WTC11 (cell line): Measurements from ENCODE around the gene TMEM63B. TPM values are rescaled to one million over a fixed set of nuclear protein-coding genes. Genes with fewer than 3 reads are reported as not detected.

Experiments used
- ATAC-seq: fragments of 200-7000 bp; cut with Tn5 transposase; 2 replicates; pipeline ENCODE4 v1.10.0; 2021; ENCODE audit warnings: mild to moderate bottlenecking, moderate library complexity
- CTCF ChIA-PET: fragments of 300-600 bp; sonication (Branson Sonifier 250); formaldehyde crosslinking; loops from one replicate; lab custom pipeline; 2021; ENCODE audit warnings: antibody characterized with exemption; lab: Charles Lee
- POLR2A ChIA-PET: fragments of 350-600 bp; sonication (Branson Sonifier 250); formaldehyde crosslinking; loops from one replicate; lab custom pipeline; 2021; ENCODE audit warnings: antibody characterized with exemption; lab: Charles Lee
- DNase-seq: peaks from one replicate; pipeline ENCODE4 v3.0.0; 2021; ENCODE audit warnings: low spot score
- H3K27ac Mint-ChIP-seq: 2 replicates; pipeline ENCODE4 v1.8.0; 2021; ENCODE audit warnings: mixed read lengths
- H3K27me3 Mint-ChIP-seq: 2 replicates; pipeline ENCODE4 v1.8.0; 2021; ENCODE audit warnings: low read depth, mild to moderate bottlenecking, moderate library complexity, mixed read lengths
- H3K36me3 Mint-ChIP-seq: 2 replicates; pipeline ENCODE4 v1.8.0; 2021; ENCODE audit warnings: mixed read lengths
- H3K4me1 Mint-ChIP-seq: 2 replicates; pipeline ENCODE4 v1.8.0; 2022; ENCODE audit warnings: mixed read lengths
- H3K4me3 Mint-ChIP-seq: 2 replicates; pipeline ENCODE4 v1.8.0; 2021; ENCODE audit warnings: mild to moderate bottlenecking, moderate library complexity, mixed read lengths
- H3K9me3 Mint-ChIP-seq: 2 replicates; pipeline ENCODE4 v1.8.0; 2021; ENCODE audit warnings: mixed read lengths
- ATF1 ChIP-seq: sonication (generic); formaldehyde crosslinking; IDR thresholded peaks from 2 replicates; pipeline ENCODE4 v1.8.1; 2023; ENCODE audit warnings: mild to moderate bottlenecking, moderate library complexity, missing genetic modification reagents
- ESRRA ChIP-seq: sonication (generic); formaldehyde crosslinking; IDR thresholded peaks from 2 replicates; pipeline ENCODE4 v1.8.1; 2022; ENCODE audit warnings: mild to moderate bottlenecking, missing genetic modification reagents, borderline replicate concordance
- ETV6 ChIP-seq: sonication (generic); formaldehyde crosslinking; IDR thresholded peaks from 2 replicates; pipeline ENCODE4 v1.8.1; 2022; ENCODE audit warnings: mild to moderate bottlenecking, missing genetic modification reagents
- GTF2I ChIP-seq: fragments of 250-450 bp; sonication (Bioruptor Pico); conservative IDR thresholded peaks from 2 replicates; pipeline ENCODE4 v1.4.0; 2021; ENCODE audit warnings: mild to moderate bottlenecking
- IRF2 ChIP-seq: sonication (generic); formaldehyde crosslinking; IDR thresholded peaks from 2 replicates; pipeline ENCODE4 v1.8.0; 2022; ENCODE audit warnings: low read depth, missing genetic modification reagents, borderline replicate concordance
- NFATC4 ChIP-seq: fragments of 250-450 bp; sonication (Bioruptor Pico); IDR thresholded peaks from 2 replicates; pipeline ENCODE4 v1.9.0; 2021; ENCODE audit warnings: mild to moderate bottlenecking
- SMAD3 ChIP-seq: sonication (generic); formaldehyde crosslinking; IDR thresholded peaks from 2 replicates; pipeline ENCODE4 v1.8.0; 2022; ENCODE audit warnings: missing genetic modification reagents, mild to moderate bottlenecking, borderline replicate concordance
- SOX15 ChIP-seq: fragments of 250-450 bp; sonication (Bioruptor Pico); IDR thresholded peaks from 2 replicates; pipeline ENCODE4 v1.9.0; 2021; ENCODE audit warnings: mild to moderate bottlenecking
- TCF7 ChIP-seq: sonication (generic); formaldehyde crosslinking; IDR thresholded peaks from 2 replicates; pipeline ENCODE4 v1.8.0; 2022; ENCODE audit warnings: mild to moderate bottlenecking, low read depth, missing genetic modification reagents, moderate library complexity
- ZNF423 ChIP-seq: fragments of 250-450 bp; sonication (Bioruptor Pico); IDR thresholded peaks from 2 replicates; pipeline ENCODE4 v2.1.2; 2022; ENCODE audit warnings: mild to moderate bottlenecking, moderate library complexity
- total RNA-seq: library from RNA; stranded (reverse); gene quantifications from 3 replicates; pipeline ENCODE4 v1.2.3, GENCODE V29; 2021
- TF ChIP-seq, protein P1 (sequence below): fragments of 200-600 bp; IDR thresholded peaks from 2 replicates; pipeline ENCODE4 v1.8.0; 2022; ENCODE audit warnings: antibody characterized with exemption
- TF ChIP-seq, protein P2 (sequence below): fragments of 250-450 bp; sonication (Bioruptor Pico); IDR thresholded peaks from 2 replicates; pipeline ENCODE4 v1.9.0; 2021; ENCODE audit warnings: mild to moderate bottlenecking
- TF ChIP-seq, protein P3 (sequence below): sonication (generic); formaldehyde crosslinking; IDR thresholded peaks from 2 replicates; pipeline ENCODE4 v1.8.0; 2023; ENCODE audit warnings: mild to moderate bottlenecking, missing genetic modification reagents
- TF ChIP-seq, protein P4 (sequence below): sonication (generic); formaldehyde crosslinking; IDR thresholded peaks from 2 replicates; pipeline ENCODE4 v1.8.0; 2022; ENCODE audit warnings: mild to moderate bottlenecking, missing genetic modification reagents
- TF ChIP-seq, protein P5 (sequence below): fragments of 250-450 bp; sonication (Bioruptor Pico); IDR thresholded peaks from 2 replicates; pipeline ENCODE4 v1.9.0; 2021; ENCODE audit warnings: mild to moderate bottlenecking
- TF ChIP-seq, protein P6 (sequence below): sonication (generic); formaldehyde crosslinking; IDR thresholded peaks from 2 replicates; pipeline ENCODE4 v1.8.1; 2023; ENCODE audit warnings: mild to moderate bottlenecking, missing genetic modification reagents, moderate library complexity

The TMEM63B gene
- total RNA-seq, 1 experiment from 2014 or later = 72.8 TPM

DNA sequence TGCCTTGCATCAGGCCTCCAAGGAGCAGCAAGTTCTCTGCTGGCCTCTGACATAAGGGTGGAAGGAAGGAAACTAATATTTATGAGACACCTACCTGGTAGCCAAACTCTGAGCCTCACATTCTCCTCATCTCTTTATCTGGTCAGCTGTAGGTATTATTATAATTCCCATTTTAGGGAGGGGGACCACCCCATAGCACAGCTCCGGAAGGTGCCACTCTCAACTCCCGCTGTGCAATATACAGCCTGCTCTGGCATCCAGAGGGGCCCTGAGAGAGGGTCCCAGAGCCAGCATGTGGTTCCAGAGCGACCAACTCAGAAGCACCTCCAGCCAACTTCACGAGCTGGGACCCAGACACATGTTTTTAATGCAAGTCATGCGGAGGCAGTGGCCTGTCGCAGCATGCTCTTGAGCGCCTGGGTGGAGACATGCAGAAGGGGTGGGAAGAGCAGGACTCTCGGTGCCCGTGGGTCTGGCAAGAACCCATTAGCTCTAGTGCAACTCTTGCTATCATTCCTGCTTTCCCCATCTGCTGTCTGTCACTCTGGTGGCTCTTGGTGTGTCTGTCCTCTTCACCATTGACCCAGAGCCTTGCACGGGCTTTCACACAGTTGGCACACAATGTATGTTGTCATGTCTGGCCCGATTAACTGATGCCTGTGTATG, 74.4 kb downstream of the TMEM63B start:
- Mint-ChIP-seq H3K36me3 (no peaks in the 10 kb centered on the region), H3K27me3 (no peaks in the 10 kb centered on the region; the same call in 1 of the 2 replicates), H3K4me3 (no peak overlapping the region), H3K27ac (peak overlapping the region; percentile 100), H3K4me1 (peaks cover 53% of the 10 kb centered on the region), H3K9me3 (no peaks in the 10 kb centered on the region)
- ChIA-PET CTCF (interaction anchor here (1.2 to 3.7 kb wide), 9 partner anchors 9 to 66 kb away, joined by 4 to 28 read pairs (median 6); partner anchors contain the start of gene SLC29A1), POLR2A (interaction anchor here (1.0 to 1.9 kb wide), 7 partner anchors 9 to 45 kb away, joined by 4 to 21 read pairs (median 7); partner anchors contain the start of genes HSP90AB1 and SLC29A1)
- ATAC-seq (no peak), DNase-seq (no peak)
- TF ChIP-seq, protein P1, sequence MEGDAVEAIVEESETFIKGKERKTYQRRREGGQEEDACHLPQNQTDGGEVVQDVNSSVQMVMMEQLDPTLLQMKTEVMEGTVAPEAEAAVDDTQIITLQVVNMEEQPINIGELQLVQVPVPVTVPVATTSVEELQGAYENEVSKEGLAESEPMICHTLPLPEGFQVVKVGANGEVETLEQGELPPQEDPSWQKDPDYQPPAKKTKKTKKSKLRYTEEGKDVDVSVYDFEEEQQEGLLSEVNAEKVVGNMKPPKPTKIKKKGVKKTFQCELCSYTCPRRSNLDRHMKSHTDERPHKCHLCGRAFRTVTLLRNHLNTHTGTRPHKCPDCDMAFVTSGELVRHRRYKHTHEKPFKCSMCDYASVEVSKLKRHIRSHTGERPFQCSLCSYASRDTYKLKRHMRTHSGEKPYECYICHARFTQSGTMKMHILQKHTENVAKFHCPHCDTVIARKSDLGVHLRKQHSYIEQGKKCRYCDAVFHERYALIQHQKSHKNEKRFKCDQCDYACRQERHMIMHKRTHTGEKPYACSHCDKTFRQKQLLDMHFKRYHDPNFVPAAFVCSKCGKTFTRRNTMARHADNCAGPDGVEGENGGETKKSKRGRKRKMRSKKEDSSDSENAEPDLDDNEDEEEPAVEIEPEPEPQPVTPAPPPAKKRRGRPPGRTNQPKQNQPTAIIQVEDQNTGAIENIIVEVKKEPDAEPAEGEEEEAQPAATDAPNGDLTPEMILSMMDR = no peak
- TF ChIP-seq SOX15 (CRISPR knock-in tag) (no peak), IRF2 (CRISPR knock-in tag) (no peak), ZNF423 (no peak), ATF1 (no peak), SMAD3 (no peak), TCF7 (CRISPR knock-in tag) (no peak), GTF2I (no peak), NFATC4 (CRISPR knock-in tag) (no peak), ETV6 (no peak), ESRRA (CRISPR knock-in tag) (no peak)
- TF ChIP-seq, protein P2, sequence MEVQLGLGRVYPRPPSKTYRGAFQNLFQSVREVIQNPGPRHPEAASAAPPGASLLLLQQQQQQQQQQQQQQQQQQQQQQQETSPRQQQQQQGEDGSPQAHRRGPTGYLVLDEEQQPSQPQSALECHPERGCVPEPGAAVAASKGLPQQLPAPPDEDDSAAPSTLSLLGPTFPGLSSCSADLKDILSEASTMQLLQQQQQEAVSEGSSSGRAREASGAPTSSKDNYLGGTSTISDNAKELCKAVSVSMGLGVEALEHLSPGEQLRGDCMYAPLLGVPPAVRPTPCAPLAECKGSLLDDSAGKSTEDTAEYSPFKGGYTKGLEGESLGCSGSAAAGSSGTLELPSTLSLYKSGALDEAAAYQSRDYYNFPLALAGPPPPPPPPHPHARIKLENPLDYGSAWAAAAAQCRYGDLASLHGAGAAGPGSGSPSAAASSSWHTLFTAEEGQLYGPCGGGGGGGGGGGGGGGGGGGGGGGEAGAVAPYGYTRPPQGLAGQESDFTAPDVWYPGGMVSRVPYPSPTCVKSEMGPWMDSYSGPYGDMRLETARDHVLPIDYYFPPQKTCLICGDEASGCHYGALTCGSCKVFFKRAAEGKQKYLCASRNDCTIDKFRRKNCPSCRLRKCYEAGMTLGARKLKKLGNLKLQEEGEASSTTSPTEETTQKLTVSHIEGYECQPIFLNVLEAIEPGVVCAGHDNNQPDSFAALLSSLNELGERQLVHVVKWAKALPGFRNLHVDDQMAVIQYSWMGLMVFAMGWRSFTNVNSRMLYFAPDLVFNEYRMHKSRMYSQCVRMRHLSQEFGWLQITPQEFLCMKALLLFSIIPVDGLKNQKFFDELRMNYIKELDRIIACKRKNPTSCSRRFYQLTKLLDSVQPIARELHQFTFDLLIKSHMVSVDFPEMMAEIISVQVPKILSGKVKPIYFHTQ (CRISPR knock-in tag) = no peak
- TF ChIP-seq, protein P3, sequence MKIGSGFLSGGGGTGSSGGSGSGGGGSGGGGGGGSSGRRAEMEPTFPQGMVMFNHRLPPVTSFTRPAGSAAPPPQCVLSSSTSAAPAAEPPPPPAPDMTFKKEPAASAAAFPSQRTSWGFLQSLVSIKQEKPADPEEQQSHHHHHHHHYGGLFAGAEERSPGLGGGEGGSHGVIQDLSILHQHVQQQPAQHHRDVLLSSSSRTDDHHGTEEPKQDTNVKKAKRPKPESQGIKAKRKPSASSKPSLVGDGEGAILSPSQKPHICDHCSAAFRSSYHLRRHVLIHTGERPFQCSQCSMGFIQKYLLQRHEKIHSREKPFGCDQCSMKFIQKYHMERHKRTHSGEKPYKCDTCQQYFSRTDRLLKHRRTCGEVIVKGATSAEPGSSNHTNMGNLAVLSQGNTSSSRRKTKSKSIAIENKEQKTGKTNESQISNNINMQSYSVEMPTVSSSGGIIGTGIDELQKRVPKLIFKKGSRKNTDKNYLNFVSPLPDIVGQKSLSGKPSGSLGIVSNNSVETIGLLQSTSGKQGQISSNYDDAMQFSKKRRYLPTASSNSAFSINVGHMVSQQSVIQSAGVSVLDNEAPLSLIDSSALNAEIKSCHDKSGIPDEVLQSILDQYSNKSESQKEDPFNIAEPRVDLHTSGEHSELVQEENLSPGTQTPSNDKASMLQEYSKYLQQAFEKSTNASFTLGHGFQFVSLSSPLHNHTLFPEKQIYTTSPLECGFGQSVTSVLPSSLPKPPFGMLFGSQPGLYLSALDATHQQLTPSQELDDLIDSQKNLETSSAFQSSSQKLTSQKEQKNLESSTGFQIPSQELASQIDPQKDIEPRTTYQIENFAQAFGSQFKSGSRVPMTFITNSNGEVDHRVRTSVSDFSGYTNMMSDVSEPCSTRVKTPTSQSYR (CRISPR knock-in tag) = no peak
- TF ChIP-seq, protein P4, sequence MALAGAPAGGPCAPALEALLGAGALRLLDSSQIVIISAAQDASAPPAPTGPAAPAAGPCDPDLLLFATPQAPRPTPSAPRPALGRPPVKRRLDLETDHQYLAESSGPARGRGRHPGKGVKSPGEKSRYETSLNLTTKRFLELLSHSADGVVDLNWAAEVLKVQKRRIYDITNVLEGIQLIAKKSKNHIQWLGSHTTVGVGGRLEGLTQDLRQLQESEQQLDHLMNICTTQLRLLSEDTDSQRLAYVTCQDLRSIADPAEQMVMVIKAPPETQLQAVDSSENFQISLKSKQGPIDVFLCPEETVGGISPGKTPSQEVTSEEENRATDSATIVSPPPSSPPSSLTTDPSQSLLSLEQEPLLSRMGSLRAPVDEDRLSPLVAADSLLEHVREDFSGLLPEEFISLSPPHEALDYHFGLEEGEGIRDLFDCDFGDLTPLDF (CRISPR knock-in tag) = no peak
- TF ChIP-seq, protein P5, sequence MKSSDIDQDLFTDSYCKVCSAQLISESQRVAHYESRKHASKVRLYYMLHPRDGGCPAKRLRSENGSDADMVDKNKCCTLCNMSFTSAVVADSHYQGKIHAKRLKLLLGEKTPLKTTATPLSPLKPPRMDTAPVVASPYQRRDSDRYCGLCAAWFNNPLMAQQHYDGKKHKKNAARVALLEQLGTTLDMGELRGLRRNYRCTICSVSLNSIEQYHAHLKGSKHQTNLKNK = no peak
- TF ChIP-seq, protein P6, sequence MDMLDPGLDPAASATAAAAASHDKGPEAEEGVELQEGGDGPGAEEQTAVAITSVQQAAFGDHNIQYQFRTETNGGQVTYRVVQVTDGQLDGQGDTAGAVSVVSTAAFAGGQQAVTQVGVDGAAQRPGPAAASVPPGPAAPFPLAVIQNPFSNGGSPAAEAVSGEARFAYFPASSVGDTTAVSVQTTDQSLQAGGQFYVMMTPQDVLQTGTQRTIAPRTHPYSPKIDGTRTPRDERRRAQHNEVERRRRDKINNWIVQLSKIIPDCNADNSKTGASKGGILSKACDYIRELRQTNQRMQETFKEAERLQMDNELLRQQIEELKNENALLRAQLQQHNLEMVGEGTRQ (CRISPR knock-in tag) = no peak
